A673 (cell line): Measurements from ENCODE around the gene SYNE1. TPM values are rescaled to one million over a fixed set of nuclear protein-coding genes. Genes with fewer than 3 reads are reported as not detected.

Source experiments
- BruUV-seq: library from RNA; stranded (reverse); fragments of 400-500 nt; replicated peaks from 2 replicates; lab custom pipeline; 2021; lab: Mats Ljungman, UMichigan
- CTCF ChIA-PET: fragments of 300-600 bp; sonication (Branson Sonifier 250); formaldehyde crosslinking; loops from one replicate; lab custom pipeline; 2022; ENCODE audit warnings: antibody characterized with exemption; lab: Charles Lee
- POLR2A ChIA-PET: fragments of 300-600 bp; sonication (Branson Sonifier 250); formaldehyde crosslinking; loops from one replicate; lab custom pipeline; 2022; ENCODE audit warnings: antibody characterized with exemption; ENCODE audit not compliant: low non-redundant PET; lab: Charles Lee
- DNase-seq: peaks from one replicate; pipeline ENCODE4 v3.0.0-alpha.2; 2015; ENCODE audit warnings: low spot score
- H3K27ac ChIP-seq: fragments of 200-600 bp; sonication (generic); 2 replicates; pipeline ENCODE4 v1.5.1; 2016; ENCODE audit warnings: mixed run types, low read depth, mild to moderate bottlenecking, mixed read lengths, antibody characterized with exemption, low read length; ENCODE audit not compliant: poor library complexity, severe bottlenecking
- H3K27me3 ChIP-seq: fragments of 200-600 bp; sonication (generic); replicated peaks from 2 replicates; pipeline ENCODE4 v1.6.1; 2017; ENCODE audit warnings: mixed run types, low read depth, mild to moderate bottlenecking, mixed read lengths, antibody characterized with exemption, low read length; ENCODE audit not compliant: insufficient read depth, poor library complexity
- H3K36me3 ChIP-seq: fragments of 200-600 bp; sonication (generic); 2 replicates; pipeline ENCODE4 v1.6.1; 2016; ENCODE audit warnings: mixed run types, mild to moderate bottlenecking, mixed read lengths, antibody characterized with exemption, low read length; ENCODE audit not compliant: insufficient read depth, poor library complexity, severe bottlenecking
- H3K4me1 ChIP-seq: fragments of 200-600 bp; sonication (generic); 2 replicates; pipeline ENCODE4 v1.6.1; 2017; ENCODE audit warnings: mixed run types, mild to moderate bottlenecking, mixed read lengths, antibody characterized with exemption, low read length; ENCODE audit not compliant: insufficient read depth, poor library complexity, severe bottlenecking
- H3K4me3 ChIP-seq: fragments of 200-600 bp; sonication (generic); 2 replicates; pipeline ENCODE4 v1.5.1; 2016; ENCODE audit warnings: low read depth, mixed run types, mild to moderate bottlenecking, mixed read lengths, low read length; ENCODE audit not compliant: poor library complexity, severe bottlenecking
- H3K9me3 ChIP-seq: fragments of 200-600 bp; sonication (generic); 2 replicates; pipeline ENCODE4 v1.6.1; 2016; ENCODE audit warnings: mixed run types, low read depth, mild to moderate bottlenecking, mixed read lengths, antibody characterized with exemption, low read length; ENCODE audit not compliant: poor library complexity, severe bottlenecking
- CTCF ChIP-seq: fragments of 300-800, 200-600 bp; sonication (generic); conservative IDR thresholded peaks from 2 replicates; pipeline ENCODE4 v1.5.1; 2017; ENCODE audit warnings: low read depth, mild to moderate bottlenecking, antibody characterized with exemption, low read length, moderate library complexity, mixed read lengths
- EZH2 ChIP-seq: fragments of 200-600 bp; sonication (generic); IDR thresholded peaks from 2 replicates; pipeline ENCODE4 v1.6.1; 2017; ENCODE audit warnings: borderline replicate concordance, low read depth, mild to moderate bottlenecking, mixed read lengths, antibody characterized with exemption, low read length; ENCODE audit not compliant: poor library complexity, severe bottlenecking
- intact Hi-C: fragments of 100-400 bp; cut with micrococcal nuclease; formaldehyde crosslinking; loops from one replicate; pipeline ENCODE4 v1.10.0; 2022; ENCODE audit not compliant: unreplicated experiment
- total RNA-seq: library from RNA; stranded (reverse); gene quantifications from 2 replicates; pipeline ENCODE4 v1.2.3, GENCODE V29; 2021

The SYNE1 gene
- total RNA-seq, 1 experiment from 2014 or later, result 12.1 TPM

GRCh38 chr6:152355166-152355565 is 282.0 kb downstream of the SYNE1 start:
- CTCF ChIA-PET, result no interaction called here
- Histone ChIP-seq H3K36me3 (no peaks in the 10 kb centered on the region), H3K4me1 (no peaks in the 10 kb centered on the region), H3K4me3 (no peak overlapping the region), H3K9me3 (no peaks in the 10 kb centered on the region), H3K27me3 (no peaks in the 10 kb centered on the region), H3K27ac (no peak overlapping the region)
- POLR2A ChIA-PET, result no interaction called here
- TF ChIP-seq CTCF (no peak), EZH2 (no peak)
- BruUV-seq, result no TSS peak
- no peak for DNase-seq
- intact Hi-C loops, result no loop called here

- intact Hi-C loops, result no loop called here
- Histone ChIP-seq H3K9me3 (no peaks in the 10 kb centered on the region), H3K36me3 (no peaks in the 10 kb centered on the region), H3K27ac (no peak overlapping the region), H3K4me1 (no peaks in the 10 kb centered on the region), H3K27me3 (no peaks in the 10 kb centered on the region), H3K4me3 (no peak overlapping the region)
- BruUV-seq, result no TSS peak
- ChIA-PET POLR2A (interaction anchor here (0.5 kb wide), 1 partner anchor 414 kb away, joined by 3 read pairs; no protein-coding TSS in a partner anchor), CTCF (no interaction called here)
- DNase-seq, result no peak
- TF ChIP-seq CTCF, result no peak
Measured at GRCh38 chr6:152353440-152353839, 283.7 kb downstream of the SYNE1 start.

GRCh38 chr6:152351742-152352141 is 285.4 kb downstream of the SYNE1 start:
- H3K4me3 ChIP-seq, result no peak overlapping the region
- POLR2A ChIA-PET, result no interaction called here
- no peaks in the 10 kb centered on the region for H3K9me3 ChIP-seq
- no peaks in the 10 kb centered on the region for H3K36me3 ChIP-seq
- H3K4me1 ChIP-seq, result no peaks in the 10 kb centered on the region
- TF ChIP-seq EZH2 (no peak), CTCF (no peak)
- no TSS peak for BruUV-seq
- DNase-seq, result no peak
- no peaks in the 10 kb centered on the region for H3K27me3 ChIP-seq
- intact Hi-C loops, result no loop called here
- CTCF ChIA-PET, result no interaction called here
- no peak overlapping the region for H3K27ac ChIP-seq
